Measurements from ENCODE around the gene TGFBR3L. TPM values are rescaled to one million over a fixed set of nuclear protein-coding genes. Genes with fewer than 3 reads are reported as not detected.
A peak's percentile ranks its signal among the peaks of the same experiment; 100 is the strongest.

Gene TGFBR3L
- polyA plus RNA-seq, 1 donor (not counting 4 experiments of a cell fraction or from before 2014, with no cell fraction given) = 0.28 TPM

GRCh38 chr19:7868326-7868670 is 46.3 kb upstream of the TGFBR3L start:
- no peaks in the 10 kb centered on the region for H3K79me2 ChIP-seq (ENCODE audit: control insufficient read depth, insufficient read depth, low read length)
- peak overlapping the region; percentile 55 to 66 (median 64) for H3K4me3 ChIP-seq (ENCODE audit: control insufficient read depth in 2 of 3, extremely low read depth in 1 of 3, insufficient read depth in 2 of 3, low read depth in 1 of 3, low read length in 3 of 3)
- peaks cover 28% of the 10 kb centered on the region for H3K4me1 ChIP-seq (ENCODE audit: control insufficient read depth, extremely low read depth, insufficient read depth, low read length)
- H3K9me3 ChIP-seq (ENCODE audit: control insufficient read depth, low read depth, low read length) = no peaks in the 10 kb centered on the region
- DNase-seq (ENCODE audit: low read depth, low spot score) (no peak), FAIRE-seq (no peak)
- peak overlapping the region; percentile 69 for H3K9ac ChIP-seq (ENCODE audit: control insufficient read depth, extremely low read depth, insufficient read depth, low read length)
- peaks cover 11% of the 10 kb centered on the region for H3K27me3 ChIP-seq (ENCODE audit: control insufficient read depth, extremely low read depth, insufficient read depth, low read length)
- dilution Hi-C loops (cut with MboI; ENCODE audit: extremely low pct_ligation_motif_present, low sequenced_read_pairs) = no loop called here
- H3K36me3 ChIP-seq (ENCODE audit: control insufficient read depth in 2 of 2, extremely low read depth in 1 of 2, insufficient read depth in 2 of 2, low read length in 2 of 2) = no peaks in the 10 kb centered on the region
- TF ChIP-seq EZH2 (IDR thresholded peaks at IDR 0.05; ENCODE audit: low read length) (no peak), CTCF (optimal IDR thresholded peaks at IDR 0.05 in 1 of 3, IDR thresholded peaks at IDR 0.05 in 1 of 3, conservative IDR thresholded peaks at IDR 0.05 in 1 of 3; ENCODE audit: extremely low read depth in 1 of 3, insufficient read depth in 2 of 3, low read length in 3 of 3) (no peak)
- peak overlapping the region; percentile 51 for H2AFZ ChIP-seq (ENCODE audit: control insufficient read depth, low read length)
- peak overlapping the region; percentile 85 for H3K4me2 ChIP-seq (ENCODE audit: control insufficient read depth, extremely low read depth, insufficient read depth, low read depth, low read length)
- H3K27ac ChIP-seq (ENCODE audit: control insufficient read depth, insufficient read depth, low read length) = no peak overlapping the region
- no peaks in the 10 kb centered on the region for H3K9me1 ChIP-seq (ENCODE audit: control insufficient read depth, extremely low read depth, insufficient read depth, low read length)
- peaks cover 2% of the 10 kb centered on the region for H4K20me1 ChIP-seq (ENCODE audit: control insufficient read depth, extremely low read depth, insufficient read depth, low read length)

- no peaks in the 10 kb centered on the region for H3K79me2 ChIP-seq (ENCODE audit: control insufficient read depth, insufficient read depth, low read length)
- peak overlapping the region; percentile 69 for H3K9ac ChIP-seq (ENCODE audit: control insufficient read depth, extremely low read depth, insufficient read depth, low read length)
- no peaks in the 10 kb centered on the region for H3K9me3 ChIP-seq (ENCODE audit: control insufficient read depth, low read depth, low read length)
- dilution Hi-C loops (cut with MboI; ENCODE audit: extremely low pct_ligation_motif_present, low sequenced_read_pairs) = no loop called here
- peak overlapping the region; percentile 85 for H3K4me2 ChIP-seq (ENCODE audit: control insufficient read depth, extremely low read depth, insufficient read depth, low read depth, low read length)
- H4K20me1 ChIP-seq (ENCODE audit: control insufficient read depth, extremely low read depth, insufficient read depth, low read length) = peaks cover 2% of the 10 kb centered on the region
- no peaks in the 10 kb centered on the region for H3K9me1 ChIP-seq (ENCODE audit: control insufficient read depth, extremely low read depth, insufficient read depth, low read length)
- no peak for FAIRE-seq
- peak overlapping the region; percentile 55 to 66 (median 64) for H3K4me3 ChIP-seq (ENCODE audit: control insufficient read depth in 2 of 3, extremely low read depth in 1 of 3, insufficient read depth in 2 of 3, low read depth in 1 of 3, low read length in 3 of 3)
- H2AFZ ChIP-seq (ENCODE audit: control insufficient read depth, low read length) = peak overlapping the region; percentile 88
- TF ChIP-seq CTCF (optimal IDR thresholded peaks at IDR 0.05 in 1 of 3, IDR thresholded peaks at IDR 0.05 in 1 of 3, conservative IDR thresholded peaks at IDR 0.05 in 1 of 3; ENCODE audit: extremely low read depth in 1 of 3, insufficient read depth in 2 of 3, low read length in 3 of 3) (peak; percentile 46 to 81 (median 72)), EZH2 (IDR thresholded peaks at IDR 0.05; ENCODE audit: low read length) (no peak)
- no peaks in the 10 kb centered on the region for H3K36me3 ChIP-seq (ENCODE audit: control insufficient read depth in 2 of 2, extremely low read depth in 1 of 2, insufficient read depth in 2 of 2, low read length in 2 of 2)
- DNase-seq (ENCODE audit: low read depth, low spot score) = no peak
- peaks cover 17% of the 10 kb centered on the region for H3K27me3 ChIP-seq (ENCODE audit: control insufficient read depth, extremely low read depth, insufficient read depth, low read length)
- peaks cover 28% of the 10 kb centered on the region for H3K4me1 ChIP-seq (ENCODE audit: control insufficient read depth, extremely low read depth, insufficient read depth, low read length)
- H3K27ac ChIP-seq (ENCODE audit: control insufficient read depth, insufficient read depth, low read length) = peak overlapping the region; percentile 52
These were observed 45.8 kb upstream of the TGFBR3L start for GRCh38 chr19:7868671-7869452.

Measured in keratinocyte (primary cell).